Measurements from ENCODE around the gene NDUFA8.

Gene NDUFA8

GRCh38 chr9:122128007-122128968 is 31.3 kb downstream of the NDUFA8 start:
- Histone ChIP-seq H3K27me3 (ENCODE audit: insufficient read depth, low read length) (peaks cover 59% of the 10 kb centered on the region), H2AFZ (ENCODE audit: low read depth, low read length) (no peak overlapping the region), H3K4me3 (ENCODE audit: low read length) (no peak overlapping the region), H3K4me1 (ENCODE audit: insufficient read depth, low read length) (peaks cover 18% of the 10 kb centered on the region), H3K36me3 (ENCODE audit: insufficient read depth, low read length) (no peaks in the 10 kb centered on the region), H3K9me3 (ENCODE audit: low read length) (no peaks in the 10 kb centered on the region)

GRCh38 chr9:122127396-122127798 is 32.2 kb downstream of the NDUFA8 start:
- Histone ChIP-seq H2AFZ (ENCODE audit: low read depth, low read length) (no peak overlapping the region), H3K9me3 (ENCODE audit: low read length) (no peaks in the 10 kb centered on the region), H3K4me3 (ENCODE audit: low read length) (no peak overlapping the region), H3K4me1 (ENCODE audit: insufficient read depth, low read length) (peaks cover 18% of the 10 kb centered on the region), H3K27me3 (ENCODE audit: insufficient read depth, low read length) (peaks cover 56% of the 10 kb centered on the region), H3K36me3 (ENCODE audit: insufficient read depth, low read length) (no peaks in the 10 kb centered on the region)

GRCh38 chr9:122126331-122127261 is 33.0 kb downstream of the NDUFA8 start:
- Histone ChIP-seq H3K4me3 (ENCODE audit: low read length) (no peak overlapping the region), H2AFZ (ENCODE audit: low read depth, low read length) (no peak overlapping the region), H3K36me3 (ENCODE audit: insufficient read depth, low read length) (no peaks in the 10 kb centered on the region), H3K27me3 (ENCODE audit: insufficient read depth, low read length) (peaks cover 49% of the 10 kb centered on the region), H3K4me1 (ENCODE audit: insufficient read depth, low read length) (peaks cover 13% of the 10 kb centered on the region), H3K9me3 (ENCODE audit: low read length) (no peaks in the 10 kb centered on the region)

GRCh38 chr9:122125509-122126330 is 33.9 kb downstream of the NDUFA8 start:
- Histone ChIP-seq H3K4me3 (ENCODE audit: low read length) (no peak overlapping the region), H3K36me3 (ENCODE audit: insufficient read depth, low read length) (no peaks in the 10 kb centered on the region), H3K9me3 (ENCODE audit: low read length) (no peaks in the 10 kb centered on the region), H2AFZ (ENCODE audit: low read depth, low read length) (no peak overlapping the region), H3K4me1 (ENCODE audit: insufficient read depth, low read length) (peaks cover 8% of the 10 kb centered on the region), H3K27me3 (ENCODE audit: insufficient read depth, low read length) (peaks cover 45% of the 10 kb centered on the region)

GRCh38 chr9:122125158-122125508 is 34.4 kb downstream of the NDUFA8 start:
- Histone ChIP-seq H3K4me1 (ENCODE audit: insufficient read depth, low read length) (peaks cover 8% of the 10 kb centered on the region), H3K4me3 (ENCODE audit: low read length) (no peak overlapping the region), H3K36me3 (ENCODE audit: insufficient read depth, low read length) (no peaks in the 10 kb centered on the region), H3K9me3 (ENCODE audit: low read length) (no peaks in the 10 kb centered on the region), H2AFZ (ENCODE audit: low read depth, low read length) (no peak overlapping the region), H3K27me3 (ENCODE audit: insufficient read depth, low read length) (peaks cover 45% of the 10 kb centered on the region)

GRCh38 chr9:122124528-122124927 is 35.1 kb downstream of the NDUFA8 start:
- H3K27me3 ChIP-seq (ENCODE audit: insufficient read depth, low read length), result peaks cover 40% of the 10 kb centered on the region
- H3K4me3 ChIP-seq (ENCODE audit: low read length), result no peak overlapping the region
- no peak overlapping the region for H2AFZ ChIP-seq (ENCODE audit: low read depth, low read length)
- H3K4me1 ChIP-seq (ENCODE audit: insufficient read depth, low read length), result peaks cover 8% of the 10 kb centered on the region
- H3K9me3 ChIP-seq (ENCODE audit: low read length), result no peaks in the 10 kb centered on the region
- no peaks in the 10 kb centered on the region for H3K36me3 ChIP-seq (ENCODE audit: insufficient read depth, low read length)

- H3K4me1 ChIP-seq (ENCODE audit: insufficient read depth, low read length), result peaks cover 8% of the 10 kb centered on the region
- no peaks in the 10 kb centered on the region for H3K9me3 ChIP-seq (ENCODE audit: low read length)
- H3K36me3 ChIP-seq (ENCODE audit: insufficient read depth, low read length), result no peaks in the 10 kb centered on the region
- H2AFZ ChIP-seq (ENCODE audit: low read depth, low read length), result no peak overlapping the region
- H3K27me3 ChIP-seq (ENCODE audit: insufficient read depth, low read length), result peaks cover 36% of the 10 kb centered on the region
- H3K4me3 ChIP-seq (ENCODE audit: low read length), result no peak overlapping the region
Measured at GRCh38 chr9:122124048-122124447, 35.5 kb downstream of the NDUFA8 start.

GRCh38 chr9:122122903-122123632 is 36.5 kb downstream of the NDUFA8 start:
- H3K27me3 ChIP-seq (ENCODE audit: insufficient read depth, low read length), result peaks cover 32% of the 10 kb centered on the region
- no peak overlapping the region for H3K4me3 ChIP-seq (ENCODE audit: low read length)
- H3K36me3 ChIP-seq (ENCODE audit: insufficient read depth, low read length), result no peaks in the 10 kb centered on the region
- H2AFZ ChIP-seq (ENCODE audit: low read depth, low read length), result no peak overlapping the region
- peaks cover 8% of the 10 kb centered on the region for H3K4me1 ChIP-seq (ENCODE audit: insufficient read depth, low read length)
- H3K9me3 ChIP-seq (ENCODE audit: low read length), result no peaks in the 10 kb centered on the region

GRCh38 chr9:122122468-122122867 is 37.1 kb downstream of the NDUFA8 start:
- Histone ChIP-seq H3K36me3 (ENCODE audit: insufficient read depth, low read length) (no peaks in the 10 kb centered on the region), H3K9me3 (ENCODE audit: low read length) (no peaks in the 10 kb centered on the region), H2AFZ (ENCODE audit: low read depth, low read length) (no peak overlapping the region), H3K4me1 (ENCODE audit: insufficient read depth, low read length) (peaks cover 8% of the 10 kb centered on the region), H3K4me3 (ENCODE audit: low read length) (no peak overlapping the region), H3K27me3 (ENCODE audit: insufficient read depth, low read length) (peaks cover 26% of the 10 kb centered on the region)

- no peak overlapping the region for H3K4me3 ChIP-seq (ENCODE audit: low read length)
- peaks cover 21% of the 10 kb centered on the region for H3K27me3 ChIP-seq (ENCODE audit: insufficient read depth, low read length)
- H2AFZ ChIP-seq (ENCODE audit: low read depth, low read length), result no peak overlapping the region
- H3K9me3 ChIP-seq (ENCODE audit: low read length), result no peaks in the 10 kb centered on the region
- H3K4me1 ChIP-seq (ENCODE audit: insufficient read depth, low read length), result peaks cover 8% of the 10 kb centered on the region
- H3K36me3 ChIP-seq (ENCODE audit: insufficient read depth, low read length), result no peaks in the 10 kb centered on the region
Measured at GRCh38 chr9:122121931-122122330, 37.6 kb downstream of the NDUFA8 start.

GRCh38 chr9:122121391-122121790 is 38.2 kb downstream of the NDUFA8 start:
- Histone ChIP-seq H2AFZ (ENCODE audit: low read depth, low read length) (no peak overlapping the region), H3K36me3 (ENCODE audit: insufficient read depth, low read length) (no peaks in the 10 kb centered on the region), H3K4me1 (ENCODE audit: insufficient read depth, low read length) (peaks cover 7% of the 10 kb centered on the region), H3K9me3 (ENCODE audit: low read length) (no peaks in the 10 kb centered on the region), H3K27me3 (ENCODE audit: insufficient read depth, low read length) (peaks cover 15% of the 10 kb centered on the region), H3K4me3 (ENCODE audit: low read length) (no peak overlapping the region)

All from neuron (in vitro differentiated cells).